ENCODE results near the gene CCL19.

DNA sequence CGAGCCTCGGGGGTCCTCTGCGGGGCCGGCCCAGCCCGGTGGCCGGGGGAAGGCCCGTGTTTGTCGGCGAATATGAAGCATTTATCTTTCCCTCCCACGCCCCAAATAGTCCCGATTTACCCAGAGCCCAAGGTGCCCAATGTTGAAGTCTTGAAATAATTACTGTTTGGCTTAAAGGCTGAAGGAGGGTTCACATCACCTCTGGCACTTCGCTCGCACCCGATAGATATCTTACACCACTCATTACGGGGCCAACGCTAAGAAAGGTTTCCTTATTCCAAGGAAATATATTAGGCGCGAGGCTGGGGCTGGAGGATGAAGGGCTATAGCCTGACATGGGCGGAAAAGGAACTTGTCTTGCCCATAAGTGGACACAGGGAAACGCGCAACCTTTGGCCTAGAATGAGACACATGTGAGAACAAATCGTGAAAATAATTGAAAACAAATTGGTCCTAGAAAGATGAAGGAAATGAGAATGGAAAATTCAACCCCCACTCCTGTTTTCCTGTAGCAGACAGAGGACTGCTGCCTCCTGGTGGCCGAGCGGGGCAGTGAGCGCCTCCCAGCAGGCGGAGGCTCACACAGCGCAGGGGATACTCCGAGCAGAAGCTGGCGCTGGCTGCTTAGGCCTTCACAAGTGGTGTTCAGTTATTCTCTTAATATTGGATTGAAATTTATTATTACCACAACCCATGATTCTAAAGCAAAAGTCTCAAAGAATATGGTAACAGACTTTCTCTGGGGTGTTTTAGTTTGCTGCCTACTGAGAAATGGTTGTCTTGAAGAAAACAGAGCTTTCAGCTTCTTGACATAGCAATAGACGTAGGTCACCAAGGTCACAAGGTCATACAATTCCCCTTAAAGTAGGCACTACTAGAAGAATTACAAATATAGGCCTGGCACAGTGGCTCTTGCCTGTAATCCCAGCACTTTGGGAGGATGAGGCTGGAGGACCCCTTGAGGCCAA is 11.0 kb upstream of the CCL19 start:
- peak; percentile 99 for TF ChIP-seq CTCF (IDR thresholded peaks at IDR 0.05)
- no peak for TF ChIP-seq REST (IDR thresholded peaks at IDR 0.05; ENCODE audit: insufficient read depth in 1 of 2, low read depth in 2 of 2, low read length in 1 of 2)
- TF ChIP-seq TCF7L2 (IDR thresholded peaks at IDR 0.05; ENCODE audit: low read depth, low read length) = no peak

Measured in Panc1 (cell line).